H9 (cell line): ENCODE measurements around the gene AGAP3. TPM values are rescaled to one million over a fixed set of nuclear protein-coding genes. Genes with fewer than 3 reads are reported as not detected.

Experiments used
- DNase-seq: peaks from one replicate; pipeline ENCODE4 v3.0.0-alpha.2; 2017
- H2AFZ ChIP-seq: one replicate; pipeline ENCODE4 v1.6.1; 2013; ENCODE audit warnings: mild to moderate bottlenecking, low read length, control low read depth, moderate library complexity
- H2AK5ac ChIP-seq: 2 replicates; pipeline ENCODE4 v1.6.1; 2013; ENCODE audit warnings: low read length, control low read depth, mixed read lengths; ENCODE audit not compliant: insufficient read length
- H2BK120ac ChIP-seq: one replicate; pipeline ENCODE4 v1.6.1; 2013; ENCODE audit warnings: low read depth, mild to moderate bottlenecking, low read length, control low read depth, inconsistent platforms; ENCODE audit not compliant: poor library complexity, severe bottlenecking
- H2BK12ac ChIP-seq: 2 replicates; pipeline ENCODE4 v1.6.1; 2013; ENCODE audit warnings: low read length, control low read depth, mixed read lengths, low read depth; ENCODE audit not compliant: insufficient read length
- H2BK15ac ChIP-seq: 2 replicates; pipeline ENCODE4 v1.6.1; 2013; ENCODE audit warnings: low read depth, low read length, control low read depth
- H2BK20ac ChIP-seq: one replicate; pipeline ENCODE4 v1.6.1; 2013; ENCODE audit warnings: low read depth, mild to moderate bottlenecking, low read length, control low read depth, inconsistent platforms; ENCODE audit not compliant: poor library complexity, severe bottlenecking
- H2BK5ac ChIP-seq: 2 replicates; pipeline ENCODE4 v1.6.1; 2013; ENCODE audit warnings: low read length, control low read depth, mixed read lengths; ENCODE audit not compliant: insufficient read length
- H3K14ac ChIP-seq: 2 replicates; pipeline ENCODE4 v1.6.1; 2013; ENCODE audit warnings: low read length, control low read depth; ENCODE audit not compliant: insufficient read depth
- H3K18ac ChIP-seq: 2 replicates; pipeline ENCODE4 v1.6.1; 2013; ENCODE audit warnings: low read depth, mild to moderate bottlenecking, mixed read lengths, low read length, control low read depth; ENCODE audit not compliant: insufficient read length
- H3K23ac ChIP-seq: 2 replicates; pipeline ENCODE4 v1.6.1; 2013; ENCODE audit warnings: low read length, control low read depth, mixed read lengths, low read depth; ENCODE audit not compliant: insufficient read length
- H3K23me2 ChIP-seq: 2 replicates; pipeline ENCODE4 v1.6.1; 2013; ENCODE audit warnings: low read depth, mild to moderate bottlenecking, mixed read lengths, low read length, control low read depth; ENCODE audit not compliant: insufficient read length, poor library complexity, severe bottlenecking
- H3K27ac ChIP-seq: 2 replicates; pipeline ENCODE4 v1.5.1; 2013; ENCODE audit warnings: low read length, control low read depth, mixed read lengths, low read depth; ENCODE audit not compliant: insufficient read length
- H3K27me3 ChIP-seq: 2 replicates; pipeline ENCODE4 v1.6.1; 2013; ENCODE audit warnings: low read length, control low read depth, inconsistent platforms; ENCODE audit not compliant: insufficient read depth
- H3K4ac ChIP-seq: 2 replicates; pipeline ENCODE4 v1.6.1; 2013; ENCODE audit warnings: low read depth, mild to moderate bottlenecking, control low read depth, inconsistent platforms, low read length, moderate library complexity
- H3K4me1 ChIP-seq: 2 replicates; pipeline ENCODE4 v1.6.1; 2013; ENCODE audit warnings: low read length, control low read depth, inconsistent platforms; ENCODE audit not compliant: insufficient read depth
- H3K4me2 ChIP-seq: 2 replicates; pipeline ENCODE4 v1.6.1; 2013; ENCODE audit warnings: low read length, control low read depth, mixed read lengths; ENCODE audit not compliant: insufficient read length, insufficient read depth
- H3K56ac ChIP-seq: 2 replicates; pipeline ENCODE4 v1.6.1; 2013; ENCODE audit warnings: low read depth, mild to moderate bottlenecking, mixed read lengths, low read length, control low read depth; ENCODE audit not compliant: insufficient read length
- H3K79me1 ChIP-seq: 2 replicates; pipeline ENCODE4 v1.6.1; 2013; ENCODE audit warnings: low read depth, mild to moderate bottlenecking, moderate library complexity, low read length, control low read depth, inconsistent platforms; ENCODE audit not compliant: insufficient read depth, poor library complexity, severe bottlenecking
- H3K79me2 ChIP-seq: 2 replicates; pipeline ENCODE4 v1.6.1; 2013; ENCODE audit warnings: low read length, control low read depth, inconsistent platforms; ENCODE audit not compliant: insufficient read depth
- H3K9ac ChIP-seq: 2 replicates; pipeline ENCODE4 v1.6.1; 2013; ENCODE audit warnings: low read length, control low read depth, mixed read lengths; ENCODE audit not compliant: insufficient read length; ENCODE audit errors: extremely low read depth
- H3K9me3 ChIP-seq: one replicate; pipeline ENCODE4 v1.6.1; 2013; ENCODE audit warnings: low read depth, low read length, inconsistent platforms; ENCODE audit not compliant: control insufficient read depth
- H3T11ph ChIP-seq: one replicate; pipeline ENCODE4 v1.6.1; 2013; ENCODE audit warnings: mild to moderate bottlenecking, low read length, control low read depth, inconsistent platforms
- H4K20me1 ChIP-seq: one replicate; pipeline ENCODE4 v1.6.1; 2013; ENCODE audit not compliant: control insufficient read depth, insufficient read length, insufficient read depth
- H4K5ac ChIP-seq: 2 replicates; pipeline ENCODE4 v1.6.1; 2013; ENCODE audit warnings: low read depth, mild to moderate bottlenecking, mixed read lengths, low read length, control low read depth; ENCODE audit not compliant: insufficient read length
- H4K8ac ChIP-seq: replicated peaks from 2 replicates; pipeline ENCODE4 v1.6.1; 2013; ENCODE audit warnings: low read length, control low read depth, mixed read lengths, low read depth; ENCODE audit not compliant: insufficient read length
- H4K91ac ChIP-seq: 2 replicates; pipeline ENCODE4 v1.6.1; 2013; ENCODE audit warnings: low read depth, mild to moderate bottlenecking, moderate library complexity, mixed read lengths, low read length, control low read depth; ENCODE audit not compliant: insufficient read length
- H3K27ac Mint-ChIP-seq, 3 experiments: 2 replicates in 2 of 3; 3 replicates in 1 of 3; pipeline ENCODE4 v1.8.0; 2020 to 2021; ENCODE audit warnings: mixed read lengths in 3 of 3, mild to moderate bottlenecking in 1 of 3, moderate library complexity in 1 of 3
- H3K27me3 Mint-ChIP-seq: 2 replicates; pipeline ENCODE4 v1.8.0; 2021; ENCODE audit warnings: low read depth, mild to moderate bottlenecking, moderate library complexity, mixed read lengths
- H3K36me3 Mint-ChIP-seq, 3 experiments: 2 replicates in 2 of 3; 3 replicates in 1 of 3; pipeline ENCODE4 v1.8.0; 2020 to 2021; ENCODE audit warnings: low read depth in 3 of 3, mixed read lengths in 3 of 3; ENCODE audit not compliant: insufficient read depth in 1 of 3
- H3K4me1 Mint-ChIP-seq, 2 experiments: 2 replicates each; pipeline ENCODE4 v1.8.0; 2020; ENCODE audit warnings: mixed read lengths in 2 of 2
- H3K4me3 Mint-ChIP-seq, 2 experiments: 2 replicates in 1 of 2; 3 replicates in 1 of 2; pipeline ENCODE4 v1.8.0; 2020 to 2021; ENCODE audit warnings: mild to moderate bottlenecking in 2 of 2, mixed read lengths in 2 of 2, moderate library complexity in 1 of 2
- H3K9me3 Mint-ChIP-seq, 2 experiments: 2 replicates in 1 of 2; 3 replicates in 1 of 2; pipeline ENCODE4 v1.8.0; 2020; ENCODE audit warnings: mild to moderate bottlenecking in 2 of 2, mixed read lengths in 2 of 2, moderate library complexity in 1 of 2
- WGBS: extraction: QIAGEN DNeasy Blood & Tissue Kit; methylation state at CpG from one replicate; pipeline ENCODE4 v1.1.7; 2013; ENCODE audit warnings: missing lambda C conversion rate, low lambda C conversion rate, mixed read lengths; ENCODE audit not compliant: insufficient read length; ENCODE audit errors: extremely low coverage; 5-methylcytosine and 5-hydroxymethylcytosine counted together
- total RNA-seq: library from RNA; stranded (reverse); gene quantifications from 2 replicates; pipeline ENCODE4 v1.2.1, GENCODE V29; 2021
- TF ChIP-seq, protein P1 (sequence below): fragments of 200-600 bp; sonication (generic); conservative IDR thresholded peaks from 3 replicates; pipeline ENCODE4 v1.8.0; 2021; ENCODE audit warnings: antibody characterized with exemption, mild to moderate bottlenecking

Gene AGAP3
- total RNA-seq, 1 experiment from 2014 or later: 97.7 TPM

DNA sequence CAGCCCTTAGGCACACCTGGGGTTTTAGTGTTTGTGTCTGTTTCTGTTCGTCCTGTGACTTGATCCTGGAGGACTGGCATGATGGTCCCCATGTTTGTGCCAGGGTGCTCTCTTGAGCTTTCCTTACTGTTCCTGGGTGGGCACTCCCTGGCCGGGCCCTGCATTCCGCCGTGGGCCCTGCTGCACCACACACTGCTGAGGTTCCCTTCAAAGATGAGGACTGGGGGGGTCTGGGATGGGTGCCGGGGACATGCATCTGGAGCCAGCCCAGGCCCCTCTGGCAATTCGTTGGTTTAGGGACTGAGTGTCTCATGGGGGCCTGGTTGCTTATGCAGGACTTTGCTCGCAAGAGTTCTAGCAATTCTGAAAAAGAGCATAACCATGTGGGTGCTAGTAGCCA lies 4.7 kb downstream of the AGAP3 start:
- H3K27me3 Mint-ChIP-seq: peaks cover 7% of the 10 kb centered on the region
- Histone ChIP-seq H2AFZ (no peak overlapping the region), H4K91ac (no peak overlapping the region), H2BK20ac (no peak overlapping the region), H3K27me3 (no peaks in the 10 kb centered on the region; the same call in 1 of the 2 replicates), H3K4ac (no peak overlapping the region), H2BK5ac (no peak overlapping the region), H2AK5ac (no peak overlapping the region), H3K9ac (no peak overlapping the region), H3K23ac (no peak overlapping the region), H4K20me1 (no peaks in the 10 kb centered on the region), H3K79me1 (peaks cover 6% of the 10 kb centered on the region), H3K4me2 (no peak overlapping the region), H2BK15ac (no peak overlapping the region), H3K18ac (no peak overlapping the region), H2BK12ac (no peak overlapping the region), H4K5ac (no peak overlapping the region), H3K4me1 (no peaks in the 10 kb centered on the region), H3K23me2 (peaks cover 13% of the 10 kb centered on the region), H3T11ph (no peak overlapping the region), H3K56ac (no peak overlapping the region), H3K14ac (no peak overlapping the region), H3K79me2 (peaks cover 25% of the 10 kb centered on the region), H3K27ac (no peak overlapping the region), H3K9me3 (no peaks in the 10 kb centered on the region), H2BK120ac (no peak overlapping the region), H4K8ac (no peak overlapping the region)
- H3K4me1 Mint-ChIP-seq: peaks cover 32 to 36% of the 10 kb centered on the region in 2 experiments
- TF ChIP-seq, protein P1, sequence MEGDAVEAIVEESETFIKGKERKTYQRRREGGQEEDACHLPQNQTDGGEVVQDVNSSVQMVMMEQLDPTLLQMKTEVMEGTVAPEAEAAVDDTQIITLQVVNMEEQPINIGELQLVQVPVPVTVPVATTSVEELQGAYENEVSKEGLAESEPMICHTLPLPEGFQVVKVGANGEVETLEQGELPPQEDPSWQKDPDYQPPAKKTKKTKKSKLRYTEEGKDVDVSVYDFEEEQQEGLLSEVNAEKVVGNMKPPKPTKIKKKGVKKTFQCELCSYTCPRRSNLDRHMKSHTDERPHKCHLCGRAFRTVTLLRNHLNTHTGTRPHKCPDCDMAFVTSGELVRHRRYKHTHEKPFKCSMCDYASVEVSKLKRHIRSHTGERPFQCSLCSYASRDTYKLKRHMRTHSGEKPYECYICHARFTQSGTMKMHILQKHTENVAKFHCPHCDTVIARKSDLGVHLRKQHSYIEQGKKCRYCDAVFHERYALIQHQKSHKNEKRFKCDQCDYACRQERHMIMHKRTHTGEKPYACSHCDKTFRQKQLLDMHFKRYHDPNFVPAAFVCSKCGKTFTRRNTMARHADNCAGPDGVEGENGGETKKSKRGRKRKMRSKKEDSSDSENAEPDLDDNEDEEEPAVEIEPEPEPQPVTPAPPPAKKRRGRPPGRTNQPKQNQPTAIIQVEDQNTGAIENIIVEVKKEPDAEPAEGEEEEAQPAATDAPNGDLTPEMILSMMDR: no peak
- no CpG with 5 or more reads among the region's 7 CpGs for WGBS
- peak overlapping the region in 1 of 3 experiments; percentile 76; a peak in 1 of 7 replicates for H3K27ac Mint-ChIP-seq
- H3K36me3 Mint-ChIP-seq: peaks cover 0 to 24% (median 5%) of the 10 kb centered on the region in 3 experiments; a peak in 5 of 7 replicates
- H3K9me3 Mint-ChIP-seq: no peaks in the 10 kb centered on the region
- DNase-seq: no peak
- H3K4me3 Mint-ChIP-seq: peak overlapping the region in 1 of 2 experiments; percentile 33; a peak in 1 of 5 replicates
